GM12878 (cell line): Measurements from ENCODE around the gene RAB28. TPM values are rescaled to one million over a fixed set of nuclear protein-coding genes. Genes with fewer than 3 reads are reported as not detected.

Experiments used
- FOS ChIP-seq: IDR thresholded peaks from 3 replicates; pipeline ENCODE4 v1.6.1; 2011; ENCODE audit warnings: borderline replicate concordance; ENCODE audit not compliant: insufficient read length; ENCODE audit errors: extremely low read depth
- IKZF2 ChIP-seq, 2 experiments: fragments of 450-650 bp; IDR thresholded peaks; 2 replicates each; pipeline ENCODE4 v1.6.1; 2017; ENCODE audit warnings: mild to moderate bottlenecking in 2 of 2, moderate library complexity in 2 of 2
- LARP7 ChIP-seq: fragments of 450-650 bp; IDR thresholded peaks from 2 replicates; pipeline ENCODE4 v1.6.1; 2017; ENCODE audit warnings: mild to moderate bottlenecking
- MLLT1 ChIP-seq: fragments of 450-650 bp; IDR thresholded peaks from 2 replicates; pipeline ENCODE4 v1.6.1; 2016; ENCODE audit warnings: mild to moderate bottlenecking
- MTA2 ChIP-seq: fragments of 450-650 bp; IDR thresholded peaks from 2 replicates; pipeline ENCODE4 v1.6.1; 2016; ENCODE audit warnings: low read depth, mild to moderate bottlenecking, moderate library complexity
- NFIC ChIP-seq: IDR thresholded peaks from 2 replicates; pipeline ENCODE4 v1.6.1; 2012; ENCODE audit warnings: low read depth, mild to moderate bottlenecking, inconsistent platforms, low read length, moderate library complexity
- NRF1 ChIP-seq: conservative IDR thresholded peaks from 2 replicates; pipeline ENCODE4 v1.6.1; 2011; ENCODE audit warnings: mild to moderate bottlenecking, low read depth, low read length, improper control_type of control experiment
- RCOR1 ChIP-seq: conservative IDR thresholded peaks from 2 replicates; pipeline ENCODE4 v1.6.1; 2012; ENCODE audit warnings: low read depth, low read length, improper control_type of control experiment
- RELA ChIP-seq: fragments of 450-650 bp; IDR thresholded peaks from 2 replicates; pipeline ENCODE4 v1.8.0; 2014; ENCODE audit warnings: borderline replicate concordance; ENCODE audit not compliant: partially characterized antibody
- SMAD5 ChIP-seq: IDR thresholded peaks from 2 replicates; pipeline ENCODE4 v1.6.1; 2016; ENCODE audit warnings: antibody characterized with exemption, low read depth
- SREBF1 ChIP-seq: IDR thresholded peaks from 2 replicates; pipeline ENCODE4 v1.6.1; 2012; ENCODE audit warnings: mild to moderate bottlenecking, low read length
- STAT3 ChIP-seq: IDR thresholded peaks from 2 replicates; pipeline ENCODE4 v1.6.1; 2011; ENCODE audit warnings: low read depth, low read length, improper control_type of control experiment
- SUPT20H ChIP-seq: IDR thresholded peaks from 2 replicates; pipeline ENCODE4 v1.6.1; 2011; ENCODE audit warnings: low read depth, mild to moderate bottlenecking, low read length, moderate library complexity, borderline replicate concordance; ENCODE audit not compliant: control insufficient read depth
- TAF1 ChIP-seq: IDR thresholded peaks from 2 replicates; pipeline ENCODE4 v1.6.1; 2011; ENCODE audit warnings: mild to moderate bottlenecking, low read depth, low read length, borderline replicate concordance
- TBL1XR1 ChIP-seq: IDR thresholded peaks from 2 replicates; pipeline ENCODE4 v1.6.1; 2012; ENCODE audit warnings: low read depth, low read length, improper control_type of control experiment
- ZSCAN29 ChIP-seq: fragments of 450-650 bp; IDR thresholded peaks from 2 replicates; pipeline ENCODE4 v1.6.1; 2017; ENCODE audit warnings: mild to moderate bottlenecking, moderate library complexity
- polyA plus RNA-seq, 11 experiments: library from polyadenylated mRNA; depleted of rRNA in 4 of 11; unstranded in 6 of 11; stranded (reverse) in 5 of 11; fragments of >200 nt; fragmentation: Nextera tagmentation in 4 of 11; fragmentation: Illumina TruSeq in 1 of 11; extraction: Ambion mirVana in 4 of 11; extraction: Trizol in 1 of 11; gene quantifications; 1 replicate in 1 of 11; 2 replicates in 10 of 11; pipeline versions ENCODE4 v1.2.1 to v1.2.3, GENCODE V29; 2011 to 2016; ENCODE audit warnings: inconsistent platforms in 2 of 11, missing spikeins in 2 of 11, low read depth in 1 of 11
- total RNA-seq, 4 experiments: library from RNA; depleted of rRNA in 3 of 4; stranded (reverse); fragments of >200 nt in 3 of 4; fragmentation: Illumina TruSeq in 1 of 4; extraction: Trizol in 1 of 4; gene quantifications; 2 replicates each; pipeline versions ENCODE4 v1.2.1 to v1.2.3, GENCODE V29; 2013 to 2021
- TF ChIP-seq, protein P1 (sequence below): fragments of 450-650 bp; IDR thresholded peaks from 2 replicates; pipeline ENCODE4 v1.6.1; 2016; ENCODE audit warnings: mild to moderate bottlenecking, moderate library complexity, borderline replicate concordance
- TF ChIP-seq, protein P2 (sequence below): fragments of 150-350 bp; IDR thresholded peaks from 2 replicates; pipeline ENCODE4 v1.6.1; 2016; ENCODE audit warnings: low read depth, low read length
- TF ChIP-seq, protein P3 (sequence below): IDR thresholded peaks from 2 replicates; pipeline ENCODE4 v1.6.1; 2011; ENCODE audit warnings: low read depth, mild to moderate bottlenecking, low read length, moderate library complexity, borderline replicate concordance; ENCODE audit errors: extremely low read depth
- TF ChIP-seq, protein P4 (sequence below): IDR thresholded peaks from 2 replicates; pipeline ENCODE4 v1.6.1; 2011; ENCODE audit warnings: borderline replicate concordance, low read depth, mild to moderate bottlenecking, moderate library complexity, mixed read lengths, low read length; ENCODE audit not compliant: insufficient read depth; ENCODE audit errors: extremely low read length

RAB28 gene
- total and polyA plus RNA-seq, 10 of the 15 experiments (the other 5 are each of a cell fraction or from before 2014, with no cell fraction given): 5.8 to 29.3 (median 16.9) TPM

- TF ChIP-seq, protein P1, sequence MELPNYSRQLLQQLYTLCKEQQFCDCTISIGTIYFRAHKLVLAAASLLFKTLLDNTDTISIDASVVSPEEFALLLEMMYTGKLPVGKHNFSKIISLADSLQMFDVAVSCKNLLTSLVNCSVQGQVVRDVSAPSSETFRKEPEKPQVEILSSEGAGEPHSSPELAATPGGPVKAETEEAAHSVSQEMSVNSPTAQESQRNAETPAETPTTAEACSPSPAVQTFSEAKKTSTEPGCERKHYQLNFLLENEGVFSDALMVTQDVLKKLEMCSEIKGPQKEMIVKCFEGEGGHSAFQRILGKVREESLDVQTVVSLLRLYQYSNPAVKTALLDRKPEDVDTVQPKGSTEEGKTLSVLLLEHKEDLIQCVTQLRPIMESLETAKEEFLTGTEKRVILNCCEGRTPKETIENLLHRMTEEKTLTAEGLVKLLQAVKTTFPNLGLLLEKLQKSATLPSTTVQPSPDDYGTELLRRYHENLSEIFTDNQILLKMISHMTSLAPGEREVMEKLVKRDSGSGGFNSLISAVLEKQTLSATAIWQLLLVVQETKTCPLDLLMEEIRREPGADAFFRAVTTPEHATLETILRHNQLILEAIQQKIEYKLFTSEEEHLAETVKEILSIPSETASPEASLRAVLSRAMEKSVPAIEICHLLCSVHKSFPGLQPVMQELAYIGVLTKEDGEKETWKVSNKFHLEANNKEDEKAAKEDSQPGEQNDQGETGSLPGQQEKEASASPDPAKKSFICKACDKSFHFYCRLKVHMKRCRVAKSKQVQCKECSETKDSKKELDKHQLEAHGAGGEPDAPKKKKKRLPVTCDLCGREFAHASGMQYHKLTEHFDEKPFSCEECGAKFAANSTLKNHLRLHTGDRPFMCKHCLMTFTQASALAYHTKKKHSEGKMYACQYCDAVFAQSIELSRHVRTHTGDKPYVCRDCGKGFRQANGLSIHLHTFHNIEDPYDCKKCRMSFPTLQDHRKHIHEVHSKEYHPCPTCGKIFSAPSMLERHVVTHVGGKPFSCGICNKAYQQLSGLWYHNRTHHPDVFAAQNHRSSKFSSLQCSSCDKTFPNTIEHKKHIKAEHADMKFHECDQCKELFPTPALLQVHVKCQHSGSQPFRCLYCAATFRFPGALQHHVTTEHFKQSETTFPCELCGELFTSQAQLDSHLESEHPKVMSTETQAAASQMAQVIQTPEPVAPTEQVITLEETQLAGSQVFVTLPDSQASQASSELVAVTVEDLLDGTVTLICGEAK: peak; percentile 23; the same call in 1 of the 2 replicates
- no peak for TF ChIP-seq TBL1XR1
- TF ChIP-seq MLLT1: 0 out of 2 replicates have a peak, but pooled peaks have one; percentile 40
- no peak for TF ChIP-seq MTA2
- TF ChIP-seq STAT3: no peak
- no peak for TF ChIP-seq FOS
- no peak for TF ChIP-seq NFIC
- no peak for TF ChIP-seq RCOR1
- no peak for TF ChIP-seq SUPT20H
- no peak for TF ChIP-seq IKZF2 (IDR thresholded peaks at IDR 0.05)
- TF ChIP-seq, protein P2, sequence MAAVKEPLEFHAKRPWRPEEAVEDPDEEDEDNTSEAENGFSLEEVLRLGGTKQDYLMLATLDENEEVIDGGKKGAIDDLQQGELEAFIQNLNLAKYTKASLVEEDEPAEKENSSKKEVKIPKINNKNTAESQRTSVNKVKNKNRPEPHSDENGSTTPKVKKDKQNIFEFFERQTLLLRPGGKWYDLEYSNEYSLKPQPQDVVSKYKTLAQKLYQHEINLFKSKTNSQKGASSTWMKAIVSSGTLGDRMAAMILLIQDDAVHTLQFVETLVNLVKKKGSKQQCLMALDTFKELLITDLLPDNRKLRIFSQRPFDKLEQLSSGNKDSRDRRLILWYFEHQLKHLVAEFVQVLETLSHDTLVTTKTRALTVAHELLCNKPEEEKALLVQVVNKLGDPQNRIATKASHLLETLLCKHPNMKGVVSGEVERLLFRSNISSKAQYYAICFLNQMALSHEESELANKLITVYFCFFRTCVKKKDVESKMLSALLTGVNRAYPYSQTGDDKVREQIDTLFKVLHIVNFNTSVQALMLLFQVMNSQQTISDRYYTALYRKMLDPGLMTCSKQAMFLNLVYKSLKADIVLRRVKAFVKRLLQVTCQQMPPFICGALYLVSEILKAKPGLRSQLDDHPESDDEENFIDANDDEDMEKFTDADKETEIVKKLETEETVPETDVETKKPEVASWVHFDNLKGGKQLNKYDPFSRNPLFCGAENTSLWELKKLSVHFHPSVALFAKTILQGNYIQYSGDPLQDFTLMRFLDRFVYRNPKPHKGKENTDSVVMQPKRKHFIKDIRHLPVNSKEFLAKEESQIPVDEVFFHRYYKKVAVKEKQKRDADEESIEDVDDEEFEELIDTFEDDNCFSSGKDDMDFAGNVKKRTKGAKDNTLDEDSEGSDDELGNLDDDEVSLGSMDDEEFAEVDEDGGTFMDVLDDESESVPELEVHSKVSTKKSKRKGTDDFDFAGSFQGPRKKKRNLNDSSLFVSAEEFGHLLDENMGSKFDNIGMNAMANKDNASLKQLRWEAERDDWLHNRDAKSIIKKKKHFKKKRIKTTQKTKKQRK: no peak
- TF ChIP-seq LARP7: peak; percentile 66; the same call in 1 of the 2 replicates
- TF ChIP-seq, protein P3, sequence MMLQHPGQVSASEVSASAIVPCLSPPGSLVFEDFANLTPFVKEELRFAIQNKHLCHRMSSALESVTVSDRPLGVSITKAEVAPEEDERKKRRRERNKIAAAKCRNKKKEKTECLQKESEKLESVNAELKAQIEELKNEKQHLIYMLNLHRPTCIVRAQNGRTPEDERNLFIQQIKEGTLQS: no peak
- TF ChIP-seq, protein P4, sequence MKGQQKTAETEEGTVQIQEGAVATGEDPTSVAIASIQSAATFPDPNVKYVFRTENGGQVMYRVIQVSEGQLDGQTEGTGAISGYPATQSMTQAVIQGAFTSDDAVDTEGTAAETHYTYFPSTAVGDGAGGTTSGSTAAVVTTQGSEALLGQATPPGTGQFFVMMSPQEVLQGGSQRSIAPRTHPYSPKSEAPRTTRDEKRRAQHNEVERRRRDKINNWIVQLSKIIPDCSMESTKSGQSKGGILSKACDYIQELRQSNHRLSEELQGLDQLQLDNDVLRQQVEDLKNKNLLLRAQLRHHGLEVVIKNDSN: no peak
- TF ChIP-seq SMAD5: no peak
- TF ChIP-seq ZSCAN29: no peak
- peak; percentile 96 for TF ChIP-seq SREBF1
- TF ChIP-seq RELA: peak; percentile 68
- TF ChIP-seq TAF1: peak; percentile 91; the same call in 1 of the 2 replicates
- TF ChIP-seq NRF1: no peak
These were observed at the start of gene RAB28 (continued) for GRCh38 chr4:13484122-13484748.
